Hippocampal formation (tissue), 2 donors: ENCODE data around the gene DCAF8.

Source experiments
- DNase-seq, 2 donors: peaks; one replicate each; lab custom pipeline; 2025; lab: John Stamatoyannopoulos, UW

Gene DCAF8

GRCh38 chr1:160204526-160205241, 57.7 kb downstream of the DCAF8 start:
- DNase-seq, result no peak

GRCh38 chr1:160200786-160201185, 61.6 kb downstream of the DCAF8 start:
- DNase-seq, result no peak

- no peak for DNase-seq
Observed at GRCh38 chr1:160197231-160197630, 65.1 kb downstream of the DCAF8 start.

DNA sequence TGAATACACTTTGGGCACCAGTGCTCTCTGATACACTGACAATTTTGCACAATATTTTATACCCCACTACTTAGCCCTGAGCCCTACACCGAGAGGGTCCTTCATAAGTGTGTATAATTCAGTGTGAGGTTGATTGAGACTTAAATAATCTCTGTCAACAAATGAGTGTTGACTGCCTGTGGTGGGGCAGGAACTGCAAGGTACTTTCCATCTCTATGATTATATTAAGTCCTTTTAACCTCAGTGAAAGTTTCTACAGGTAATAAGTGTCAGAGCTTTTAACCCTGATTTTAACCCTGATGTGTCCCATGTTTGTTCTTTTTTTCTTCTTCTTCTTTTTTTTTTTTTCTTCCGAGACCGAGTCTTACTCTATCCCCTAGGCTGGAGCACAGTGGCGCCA, 66.2 kb downstream of the DCAF8 start:
- DNase-seq, result no peak

- no peak for DNase-seq
Observed at GRCh38 chr1:160194737-160195059, 67.7 kb downstream of the DCAF8 start.

- DNase-seq, result no peak
Observed at GRCh38 chr1:160193832-160194736, 68.3 kb downstream of the DCAF8 start.

GRCh38 chr1:160193091-160193819, 69.1 kb downstream of the DCAF8 start:
- peak; percentile 83 to 86 for DNase-seq

DNA sequence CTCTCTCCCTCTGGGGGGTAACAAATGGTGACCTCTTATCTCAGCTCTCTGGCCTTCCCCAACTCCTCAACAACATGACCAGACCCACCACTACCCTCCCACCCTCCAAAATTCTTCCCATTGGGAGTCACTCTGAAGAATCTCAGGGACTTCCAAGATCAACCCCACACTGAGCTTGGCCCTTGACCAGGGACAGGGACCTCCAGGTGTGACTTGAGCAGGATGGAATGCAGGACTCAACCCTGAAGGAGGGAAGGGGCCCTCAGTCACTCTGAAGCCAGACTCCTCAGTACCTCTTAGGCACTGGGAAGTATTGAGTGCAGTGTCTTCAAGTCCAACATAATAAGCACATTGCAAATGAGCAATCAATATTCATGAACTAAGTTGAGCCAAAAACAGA, 70.1 kb downstream of the DCAF8 start:
- DNase-seq, result no peak

GRCh38 chr1:160191756-160192155, 70.6 kb downstream of the DCAF8 start:
- DNase-seq, result no peak

DNA sequence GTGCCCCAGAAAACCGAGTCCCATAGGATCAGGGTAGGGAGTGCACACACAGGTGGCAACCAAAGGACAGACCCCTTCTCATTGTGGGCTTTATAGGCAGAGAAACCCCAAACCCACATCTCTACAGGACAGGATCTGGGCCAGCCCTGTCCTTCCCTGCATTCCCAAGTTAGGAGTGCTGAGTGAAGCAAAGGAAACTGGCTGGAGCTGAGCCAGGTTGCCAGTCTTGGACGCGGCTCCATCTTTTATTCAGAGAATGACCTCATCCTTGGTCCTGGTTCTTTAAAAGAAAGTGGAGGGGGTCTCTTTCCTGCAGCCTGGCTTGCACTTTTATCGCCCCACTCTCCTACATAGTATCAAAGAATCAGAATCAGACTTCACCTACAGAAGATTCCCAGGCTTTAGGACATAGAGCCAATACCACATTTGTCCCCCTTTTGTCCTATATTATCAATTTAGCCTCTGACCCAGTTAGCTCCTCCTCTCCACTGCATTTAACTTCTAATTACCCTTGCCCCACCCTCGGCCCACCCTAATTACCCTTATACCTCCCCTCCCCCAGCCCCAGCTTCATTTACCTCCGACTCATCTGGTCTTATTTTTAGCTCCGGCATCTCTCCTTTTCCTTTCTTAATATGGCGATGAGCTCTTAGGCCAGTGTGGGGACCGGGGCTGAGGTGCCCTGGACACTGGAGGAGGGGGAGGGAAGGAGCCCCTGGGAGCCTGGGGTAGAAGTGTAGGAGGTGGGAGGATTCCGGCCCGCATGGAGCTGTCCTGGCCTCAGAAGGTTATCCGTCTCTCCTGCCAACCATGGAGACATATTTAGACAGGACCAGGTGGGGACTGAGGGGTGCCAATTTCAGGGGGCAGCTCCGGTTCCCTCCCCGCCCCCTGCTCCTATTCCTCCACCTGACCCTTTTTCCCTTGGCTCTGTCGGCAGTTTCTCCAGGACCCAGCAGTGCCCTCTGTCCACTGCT, 72.4 kb downstream of the DCAF8 start, which contains the start of gene CASQ1:
Gene CASQ1 (plus strand): TSS at position 927 of the 977 bp plus-strand sequence. CDS start 177 bp downstream, outside the sequence.
- no peak for DNase-seq

GRCh38 chr1:160188341-160188740, 74.0 kb downstream of the DCAF8 start:
- no peak for DNase-seq

DNA sequence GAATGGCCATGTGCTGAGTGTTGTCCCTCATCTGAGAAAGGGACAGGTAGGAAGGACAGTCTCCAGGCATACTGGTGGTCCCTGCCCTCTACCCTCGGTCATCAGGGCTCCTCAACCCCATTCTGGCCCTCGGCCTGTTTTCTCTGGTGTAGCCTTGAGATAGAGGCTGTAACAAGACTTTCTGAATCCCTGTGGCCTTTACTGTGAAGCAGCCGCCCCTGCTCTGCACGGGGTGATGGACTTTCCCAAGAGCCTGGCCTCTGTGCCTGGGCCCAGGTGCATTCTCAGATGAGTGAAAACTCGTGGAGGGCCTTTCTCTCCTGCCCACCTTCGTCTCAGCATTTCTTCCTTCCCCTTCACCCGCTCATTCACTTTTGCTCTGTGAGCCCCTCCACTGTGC, 74.9 kb downstream of the DCAF8 start:
- DNase-seq, result no peak

GRCh38 chr1:160186729-160187128, 75.6 kb downstream of the DCAF8 start:
- no peak for DNase-seq

DNA sequence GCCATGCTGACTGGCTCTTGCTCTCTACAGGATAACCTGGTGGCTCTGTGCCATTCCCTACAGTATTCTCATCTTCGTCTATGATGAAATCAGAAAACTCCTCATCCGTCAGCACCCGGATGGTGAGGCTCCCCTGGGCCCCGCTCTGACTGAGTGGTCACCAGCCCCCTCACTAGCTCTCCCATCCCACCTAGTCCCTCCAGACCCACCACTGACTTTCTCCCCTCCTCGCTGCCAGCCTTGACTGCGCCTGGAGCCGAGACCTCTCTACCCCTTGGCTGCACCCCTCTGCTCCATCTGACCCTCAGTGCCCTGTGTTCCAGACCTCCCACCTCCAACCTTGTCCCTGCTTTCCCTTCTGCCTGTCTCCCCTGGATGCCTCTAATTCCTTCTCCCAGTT, 76.1 kb downstream of the DCAF8 start:
- DNase-seq, result no peak

GRCh38 chr1:160179336-160179735, 83.0 kb downstream of the DCAF8 start:
- no peak for DNase-seq

DNA sequence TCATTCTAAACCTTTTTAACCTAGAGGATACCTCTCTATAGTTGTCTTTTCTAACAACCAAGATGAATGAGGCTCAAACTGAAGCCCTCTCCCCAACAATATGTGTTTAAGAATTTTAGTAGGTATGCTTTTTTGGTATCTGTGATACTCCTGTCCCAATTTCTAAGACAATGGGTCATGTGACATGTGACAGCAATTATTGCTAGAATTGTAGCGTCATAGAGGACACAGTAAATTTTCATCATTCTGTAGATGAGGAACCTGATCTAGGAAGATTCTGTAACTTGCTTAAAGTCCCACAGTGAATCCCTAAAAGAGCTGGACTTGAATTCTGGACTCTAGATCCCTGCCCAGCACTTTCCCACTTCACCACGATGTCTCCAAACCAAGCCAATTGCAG, 83.6 kb downstream of the DCAF8 start:
- DNase-seq, result no peak

DNA sequence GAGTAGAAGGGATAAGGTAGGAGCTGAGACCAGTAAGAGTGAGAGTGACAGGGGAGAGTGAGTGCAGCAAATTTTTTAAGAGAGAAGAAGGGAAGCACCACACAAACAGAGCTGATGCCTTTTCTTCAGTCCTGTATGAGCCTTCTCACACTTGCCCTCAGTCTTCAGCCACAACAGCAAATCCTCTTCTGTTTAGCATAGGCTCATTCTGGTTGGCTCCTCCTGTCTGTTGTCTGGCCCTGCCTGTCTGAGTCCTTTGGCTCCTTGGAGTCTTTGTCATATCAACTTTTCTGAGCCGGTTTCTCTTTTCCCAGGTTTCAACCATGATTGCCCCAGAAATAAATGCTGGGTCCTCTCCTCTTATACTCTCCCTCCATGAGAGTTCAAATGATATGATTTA, 84.7 kb downstream of the DCAF8 start:
- DNase-seq, result no peak

- no peak for DNase-seq
Observed at GRCh38 chr1:160177231-160177630, 85.1 kb downstream of the DCAF8 start.

GRCh38 chr1:160171980-160172379, 90.4 kb downstream of the DCAF8 start:
- no peak for DNase-seq

GRCh38 chr1:160171354-160171753, 91.0 kb downstream of the DCAF8 start:
- DNase-seq, result no peak
